LoVo (cell line): ENCODE data around the gene SAP25.
"Not testable (repeated sequence)": the region's sequence is repeated elsewhere in the genome, so short reads cannot be mapped to it uniquely, and the experiment has no call there.

ENCODE experiments used
- DNase-seq: peaks from one replicate; pipeline ENCODE4 v3.0.0-alpha.2; 2016; ENCODE audit warnings: low spot score

Gene SAP25

GRCh38 chr7:100535982-100536381 is 37.7 kb downstream of the SAP25 start:
- DNase-seq, result not testable (repeated sequence)

- DNase-seq, result no peak
Measured at GRCh38 chr7:100532165-100533022, 41.3 kb downstream of the SAP25 start.

GRCh38 chr7:100528108-100528866 is 45.4 kb downstream of the SAP25 start:
- not testable (repeated sequence) for DNase-seq

- not testable (repeated sequence) for DNase-seq
Measured at GRCh38 chr7:100523192-100523591, 50.5 kb downstream of the SAP25 start.
